ENCODE measurements around the gene ZNF516. TPM values are rescaled to one million over a fixed set of nuclear protein-coding genes. Genes with fewer than 3 reads are reported as not detected.

The ZNF516 gene
- polyA plus RNA-seq, 2 of the 4 experiments (the other 2 are of a cell fraction): 3.9 to 4.9 TPM

DNA sequence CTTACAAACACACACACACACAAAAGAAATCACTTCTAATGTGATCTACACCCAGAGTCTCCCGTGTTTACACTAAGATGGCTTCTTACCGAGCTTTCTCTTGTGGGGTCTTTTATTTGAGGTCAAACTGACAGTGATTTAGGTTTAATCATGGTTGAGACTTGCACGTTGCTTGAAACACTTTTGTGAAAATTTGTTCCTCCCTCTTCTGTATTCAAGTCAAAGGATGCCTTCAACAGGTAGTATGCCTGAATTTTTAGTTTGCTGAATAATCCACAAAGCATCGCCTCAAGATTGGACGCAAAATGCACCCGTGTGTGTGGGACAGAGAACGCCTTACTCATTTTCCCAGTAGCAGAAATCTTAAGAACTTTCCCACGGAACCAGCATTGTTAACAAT, 4.0 kb upstream of the ZNF516 start:
- Histone ChIP-seq H3K27ac (no peak overlapping the region), H3K9me3 (no peaks in the 10 kb centered on the region), H3K4me1 (no peaks in the 10 kb centered on the region), H3K4me2 (no peak overlapping the region), H3K4me3 (no peak overlapping the region)
- no peak for FAIRE-seq
- ChIA-PET POLR2A (no interaction called here), CTCF (no interaction called here)
- 64% methylated on average over 8 of the region's 8 CpGs for WGBS (ENCODE audit: missing lambda C conversion rate)
- ATAC-seq: no peak
- TF ChIP-seq FOXS1 (CRISPR knock-in tag; IDR thresholded peaks at IDR 0.05) (no peak), CBX2 (IDR thresholded peaks at IDR 0.05; ENCODE audit: borderline replicate concordance, low read depth) (no peak), PHF8 (IDR thresholded peaks at IDR 0.05; ENCODE audit: borderline replicate concordance, low read depth) (no peak), FOSB (CRISPR knock-in tag; IDR thresholded peaks at IDR 0.05) (no peak), POLR2A (IDR thresholded peaks at IDR 0.05; ENCODE audit: low read length) (no peak), RNF2 (IDR thresholded peaks at IDR 0.05; ENCODE audit: borderline replicate concordance, low read depth) (no peak), CHD2 (IDR thresholded peaks at IDR 0.05; ENCODE audit: low read length, partially characterized antibody) (no peak), HOXB5 (CRISPR knock-in tag; IDR thresholded peaks at IDR 0.05) (no peak), MAFK (IDR thresholded peaks at IDR 0.05; ENCODE audit: partially characterized antibody) (no peak), RARB (CRISPR knock-in tag; IDR thresholded peaks at IDR 0.05) (no peak), JUNB (IDR thresholded peaks at IDR 0.05) (no peak), NFE2L2 (conservative IDR thresholded peaks at IDR 0.05; ENCODE audit: low read length) (no peak), ESRRA (IDR thresholded peaks at IDR 0.05; ENCODE audit: borderline replicate concordance, low read length) (no peak)
- TF ChIP-seq, protein P1, sequence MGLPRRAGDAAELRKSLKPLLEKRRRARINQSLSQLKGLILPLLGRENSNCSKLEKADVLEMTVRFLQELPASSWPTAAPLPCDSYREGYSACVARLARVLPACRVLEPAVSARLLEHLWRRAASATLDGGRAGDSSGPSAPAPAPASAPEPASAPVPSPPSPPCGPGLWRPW (IDR thresholded peaks at IDR 0.05): no peak
- TF ChIP-seq, protein P2, sequence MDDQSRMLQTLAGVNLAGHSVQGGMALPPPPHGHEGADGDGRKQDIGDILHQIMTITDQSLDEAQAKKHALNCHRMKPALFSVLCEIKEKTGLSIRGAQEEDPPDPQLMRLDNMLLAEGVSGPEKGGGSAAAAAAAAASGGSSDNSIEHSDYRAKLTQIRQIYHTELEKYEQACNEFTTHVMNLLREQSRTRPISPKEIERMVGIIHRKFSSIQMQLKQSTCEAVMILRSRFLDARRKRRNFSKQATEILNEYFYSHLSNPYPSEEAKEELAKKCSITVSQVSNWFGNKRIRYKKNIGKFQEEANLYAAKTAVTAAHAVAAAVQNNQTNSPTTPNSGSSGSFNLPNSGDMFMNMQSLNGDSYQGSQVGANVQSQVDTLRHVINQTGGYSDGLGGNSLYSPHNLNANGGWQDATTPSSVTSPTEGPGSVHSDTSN (IDR thresholded peaks at IDR 0.05): no peak
- TF ChIP-seq, protein P3, sequence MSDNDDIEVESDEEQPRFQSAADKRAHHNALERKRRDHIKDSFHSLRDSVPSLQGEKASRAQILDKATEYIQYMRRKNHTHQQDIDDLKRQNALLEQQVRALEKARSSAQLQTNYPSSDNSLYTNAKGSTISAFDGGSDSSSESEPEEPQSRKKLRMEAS (IDR thresholded peaks at IDR 0.05): no peak
- TF ChIP-seq, protein P4, sequence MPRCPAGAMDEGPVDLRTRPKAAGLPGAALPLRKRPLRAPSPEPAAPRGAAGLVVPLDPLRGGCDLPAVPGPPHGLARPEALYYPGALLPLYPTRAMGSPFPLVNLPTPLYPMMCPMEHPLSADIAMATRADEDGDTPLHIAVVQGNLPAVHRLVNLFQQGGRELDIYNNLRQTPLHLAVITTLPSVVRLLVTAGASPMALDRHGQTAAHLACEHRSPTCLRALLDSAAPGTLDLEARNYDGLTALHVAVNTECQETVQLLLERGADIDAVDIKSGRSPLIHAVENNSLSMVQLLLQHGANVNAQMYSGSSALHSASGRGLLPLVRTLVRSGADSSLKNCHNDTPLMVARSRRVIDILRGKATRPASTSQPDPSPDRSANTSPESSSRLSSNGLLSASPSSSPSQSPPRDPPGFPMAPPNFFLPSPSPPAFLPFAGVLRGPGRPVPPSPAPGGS (IDR thresholded peaks at IDR 0.05): no peak
- TF ChIP-seq, protein P5, sequence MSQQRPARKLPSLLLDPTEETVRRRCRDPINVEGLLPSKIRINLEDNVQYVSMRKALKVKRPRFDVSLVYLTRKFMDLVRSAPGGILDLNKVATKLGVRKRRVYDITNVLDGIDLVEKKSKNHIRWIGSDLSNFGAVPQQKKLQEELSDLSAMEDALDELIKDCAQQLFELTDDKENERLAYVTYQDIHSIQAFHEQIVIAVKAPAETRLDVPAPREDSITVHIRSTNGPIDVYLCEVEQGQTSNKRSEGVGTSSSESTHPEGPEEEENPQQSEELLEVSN (IDR thresholded peaks at IDR 0.05; ENCODE audit: borderline replicate concordance, low read depth): no peak
- TF ChIP-seq, protein P6, sequence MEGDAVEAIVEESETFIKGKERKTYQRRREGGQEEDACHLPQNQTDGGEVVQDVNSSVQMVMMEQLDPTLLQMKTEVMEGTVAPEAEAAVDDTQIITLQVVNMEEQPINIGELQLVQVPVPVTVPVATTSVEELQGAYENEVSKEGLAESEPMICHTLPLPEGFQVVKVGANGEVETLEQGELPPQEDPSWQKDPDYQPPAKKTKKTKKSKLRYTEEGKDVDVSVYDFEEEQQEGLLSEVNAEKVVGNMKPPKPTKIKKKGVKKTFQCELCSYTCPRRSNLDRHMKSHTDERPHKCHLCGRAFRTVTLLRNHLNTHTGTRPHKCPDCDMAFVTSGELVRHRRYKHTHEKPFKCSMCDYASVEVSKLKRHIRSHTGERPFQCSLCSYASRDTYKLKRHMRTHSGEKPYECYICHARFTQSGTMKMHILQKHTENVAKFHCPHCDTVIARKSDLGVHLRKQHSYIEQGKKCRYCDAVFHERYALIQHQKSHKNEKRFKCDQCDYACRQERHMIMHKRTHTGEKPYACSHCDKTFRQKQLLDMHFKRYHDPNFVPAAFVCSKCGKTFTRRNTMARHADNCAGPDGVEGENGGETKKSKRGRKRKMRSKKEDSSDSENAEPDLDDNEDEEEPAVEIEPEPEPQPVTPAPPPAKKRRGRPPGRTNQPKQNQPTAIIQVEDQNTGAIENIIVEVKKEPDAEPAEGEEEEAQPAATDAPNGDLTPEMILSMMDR (IDR thresholded peaks at IDR 0.05): no peak
- no peak for DNase-seq (ENCODE audit: low read depth in 1 of 2, low spot score in 1 of 2)

DNA sequence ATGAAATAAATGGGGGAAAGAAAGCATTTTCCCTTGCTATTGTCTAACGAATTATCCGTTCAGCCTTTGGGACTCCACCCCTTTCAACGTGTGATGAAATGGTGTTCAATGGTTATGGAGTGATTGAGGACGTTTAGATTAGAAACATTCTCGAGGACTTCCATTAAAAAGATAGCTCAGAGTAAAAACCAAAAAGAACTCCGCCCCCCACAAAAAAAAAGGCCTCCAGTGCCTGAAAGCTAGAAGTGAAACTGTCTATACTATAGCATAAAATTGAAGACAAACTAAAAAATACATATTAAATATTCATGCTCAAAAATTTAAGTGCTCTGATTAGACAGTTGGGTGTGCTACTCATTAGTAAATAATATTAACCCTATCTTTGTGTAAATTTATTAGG, 3.0 kb upstream of the ZNF516 start:
- H3K4me2 ChIP-seq: no peak overlapping the region
- no peak for DNase-seq (ENCODE audit: low read depth in 1 of 2, low spot score in 1 of 2)
- H3K9me3 ChIP-seq: no peaks in the 10 kb centered on the region
- H3K4me1 ChIP-seq: no peaks in the 10 kb centered on the region
- H3K27ac ChIP-seq: no peak overlapping the region
- TF ChIP-seq SMC3 (IDR thresholded peaks at IDR 0.05) (no peak), EHF (CRISPR knock-in tag; IDR thresholded peaks at IDR 0.05) (no peak), MAZ (IDR thresholded peaks at IDR 0.05; ENCODE audit: borderline replicate concordance, low read depth, low read length) (no peak), RAD21 (conservative IDR thresholded peaks at IDR 0.05 in 1 of 2, IDR thresholded peaks at IDR 0.05 in 1 of 2) (no peak), BHLHE40 (IDR thresholded peaks at IDR 0.05; ENCODE audit: low read depth, low read length) (no peak), HEYL (CRISPR knock-in tag; IDR thresholded peaks at IDR 0.05) (no peak), POLR2AphosphoS2 (conservative IDR thresholded peaks at IDR 0.05; ENCODE audit: low read length) (no peak), GATA3 (IDR thresholded peaks at IDR 0.05; ENCODE audit: borderline replicate concordance) (no peak), RNF2 (IDR thresholded peaks at IDR 0.05; ENCODE audit: borderline replicate concordance, low read depth) (no peak), CEBPB (IDR thresholded peaks at IDR 0.05) (no peak), CBX2 (IDR thresholded peaks at IDR 0.05; ENCODE audit: borderline replicate concordance, low read depth) (no peak)
- TF ChIP-seq, protein P4 (IDR thresholded peaks at IDR 0.05): no peak
- no peak for ATAC-seq
- POLR2A ChIA-PET: no interaction called here
- WGBS (ENCODE audit: missing lambda C conversion rate): 61% methylated on average over 6 of the region's 6 CpGs
- no peak overlapping the region for H3K4me3 ChIP-seq
- CTCF ChIA-PET: no interaction called here
- no peak for FAIRE-seq

All from A549 (cell line).